Fibroblast of lung (primary cell): Measurements from ENCODE around the gene SLC37A1. TPM values are rescaled to one million over a fixed set of nuclear protein-coding genes. Genes with fewer than 3 reads are reported as not detected.

Experiments
- DNase-seq, 2 donors: peaks; one replicate each; pipeline versions ENCODE4 v3.0.0 to v3.0.0-alpha.2; 2010; ENCODE audit warnings: low read depth in 2 of 2
- H2AFZ ChIP-seq: 2 replicates; pipeline ENCODE4 v1.5.1; 2012; ENCODE audit warnings: low read length, control low read depth, inconsistent platforms
- H3K27ac ChIP-seq: 2 replicates; pipeline ENCODE4 v1.5.1; 2011; ENCODE audit warnings: low read length, control low read depth; ENCODE audit not compliant: insufficient read depth
- H3K27me3 ChIP-seq: 2 replicates; pipeline ENCODE4 v1.5.1; 2011; ENCODE audit warnings: mild to moderate bottlenecking, low read length; ENCODE audit not compliant: control insufficient read depth, insufficient read depth
- H3K36me3 ChIP-seq: 2 replicates; pipeline ENCODE4 v1.5.1; 2011; ENCODE audit warnings: low read length; ENCODE audit not compliant: control insufficient read depth, insufficient read depth
- H3K4me1 ChIP-seq: 2 replicates; pipeline ENCODE4 v1.5.1; 2011; ENCODE audit warnings: low read length; ENCODE audit not compliant: control insufficient read depth, insufficient read depth; ENCODE audit errors: extremely low read depth
- H3K4me2 ChIP-seq: 2 replicates; pipeline ENCODE4 v1.5.1; 2011; ENCODE audit warnings: low read length, control low read depth; ENCODE audit not compliant: insufficient read depth; ENCODE audit errors: extremely low read depth
- H3K4me3 ChIP-seq, 4 experiments: fragments of 200-600 bp in 1 of 4; sonication (generic) in 1 of 4; replicated peaks in 1 of 4; 2 replicates each; pipeline ENCODE4 v1.5.1; 2011 to 2016; ENCODE audit warnings: low read length in 4 of 4, low read depth in 3 of 4, mild to moderate bottlenecking in 3 of 4, control low read depth in 2 of 4, inconsistent platforms in 1 of 4, mixed read lengths in 1 of 4; ENCODE audit not compliant: insufficient read depth in 1 of 4; ENCODE audit errors: control extremely low read depth in 1 of 4
- H3K79me2 ChIP-seq: 2 replicates; pipeline ENCODE4 v1.5.1; 2012; ENCODE audit warnings: mild to moderate bottlenecking, low read length, inconsistent platforms; ENCODE audit not compliant: control insufficient read depth, insufficient read depth
- H3K9ac ChIP-seq: 2 replicates; pipeline ENCODE4 v1.5.1; 2011; ENCODE audit warnings: mild to moderate bottlenecking, low read length, control low read depth; ENCODE audit not compliant: insufficient read depth
- H3K9me3 ChIP-seq: 2 replicates; pipeline ENCODE4 v1.5.1; 2012; ENCODE audit warnings: low read depth, low read length; ENCODE audit not compliant: control insufficient read depth, insufficient read depth
- H4K20me1 ChIP-seq: 2 replicates; pipeline ENCODE4 v1.5.1; 2011; ENCODE audit warnings: low read length; ENCODE audit not compliant: control insufficient read depth, insufficient read depth; ENCODE audit errors: extremely low read depth
- CTCF ChIP-seq, 2 donors: IDR thresholded peaks in 1 of 2; conservative IDR thresholded peaks in 1 of 2; 1 replicate in 1 of 2; 2 replicates in 1 of 2; pipeline ENCODE4 v1.5.1; 2011 to 2012; ENCODE audit warnings: low read length in 2 of 2, control low read depth in 1 of 2, inconsistent platforms in 1 of 2, low read depth in 1 of 2, mild to moderate bottlenecking in 1 of 2
- EZH2 ChIP-seq: IDR thresholded peaks from 2 replicates; pipeline ENCODE4 v1.5.1; 2012; ENCODE audit warnings: low read length, control low read depth, mild to moderate bottlenecking; ENCODE audit errors: missing control alignments
- polyA plus RNA-seq, 2 donors: library from polyadenylated mRNA; depleted of rRNA in 1 of 2; stranded (reverse) in 1 of 2; unstranded in 1 of 2; fragments of >200 nt; gene quantifications; 2 replicates each; pipeline ENCODE4 v1.2.1, GENCODE V29; 2011 to 2012; ENCODE audit warnings: missing spikeins in 1 of 2
- total RNA-seq: library from RNA; depleted of rRNA; stranded (reverse); fragments of >200 nt; gene quantifications from 2 replicates; pipeline ENCODE4 v1.2.1, GENCODE V29; 2014

The SLC37A1 gene
- total and polyA plus RNA-seq, 2 donors (not counting 1 experiment from before 2014, with no cell fraction given) = 0.42 to 6.4 TPM

DNA sequence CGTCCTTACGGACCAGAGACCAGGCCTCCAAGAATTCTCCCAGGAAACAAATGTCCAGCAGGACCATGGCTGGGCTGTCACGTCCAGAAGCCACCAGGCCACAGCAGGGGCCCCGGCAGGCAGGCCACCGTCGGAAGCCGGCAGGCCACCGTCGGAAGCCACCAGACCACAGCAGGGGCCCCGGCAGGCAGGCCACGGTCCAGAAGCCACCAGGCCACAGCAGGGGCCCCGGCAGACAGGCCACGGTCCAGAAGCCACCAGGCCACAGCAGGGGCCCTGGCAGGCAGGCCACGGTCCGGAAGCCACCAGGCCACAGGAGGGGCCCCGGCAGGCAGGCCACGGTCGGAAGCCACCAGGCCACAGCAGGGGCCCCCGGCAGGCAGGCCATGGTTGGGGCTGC lies 72.8 kb downstream of the SLC37A1 start:
- H3K27me3 ChIP-seq = no peaks in the 10 kb centered on the region

GRCh38 chr21:42587036-42587435 lies 73.4 kb downstream of the SLC37A1 start:
- H4K20me1 ChIP-seq = no peaks in the 10 kb centered on the region

More for the DNA sequence above, 72.8 kb downstream of the SLC37A1 start:
- H3K9ac ChIP-seq = no peak overlapping the region
- no peaks in the 10 kb centered on the region for H3K79me2 ChIP-seq
- H3K9me3 ChIP-seq = no peaks in the 10 kb centered on the region
- no peak overlapping the region for H2AFZ ChIP-seq
- no peaks in the 10 kb centered on the region for H3K36me3 ChIP-seq
- no peaks in the 10 kb centered on the region for H3K4me1 ChIP-seq
- H3K27ac ChIP-seq = no peak overlapping the region
- no peak overlapping the region for H3K4me3 ChIP-seq
- H4K20me1 ChIP-seq = no peaks in the 10 kb centered on the region
- DNase-seq = no peak
- TF ChIP-seq CTCF (conservative IDR thresholded peaks at IDR 0.05 in 1 of 2, IDR thresholded peaks at IDR 0.05 in 1 of 2; ENCODE audit: low read depth in 1 of 2, low read length in 2 of 2) = no peak
- no peak for TF ChIP-seq EZH2
- H3K4me2 ChIP-seq = no peak overlapping the region

GRCh38 chr21:42590431-42591131 lies 76.9 kb downstream of the SLC37A1 start:
- H3K36me3 ChIP-seq = no peaks in the 10 kb centered on the region
- H3K4me1 ChIP-seq = no peaks in the 10 kb centered on the region
- no peak overlapping the region for H3K4me3 ChIP-seq
- H3K9me3 ChIP-seq = no peaks in the 10 kb centered on the region
- no peak overlapping the region for H3K9ac ChIP-seq
- H2AFZ ChIP-seq = no peak overlapping the region
- no peak for TF ChIP-seq EZH2
- TF ChIP-seq CTCF (conservative IDR thresholded peaks at IDR 0.05 in 1 of 2, IDR thresholded peaks at IDR 0.05 in 1 of 2; ENCODE audit: low read depth in 1 of 2, low read length in 2 of 2) = no peak
- no peak for DNase-seq
- H3K79me2 ChIP-seq = no peaks in the 10 kb centered on the region
- no peaks in the 10 kb centered on the region for H3K27me3 ChIP-seq
- no peaks in the 10 kb centered on the region for H4K20me1 ChIP-seq
- H3K4me2 ChIP-seq = no peak overlapping the region
- H3K27ac ChIP-seq = no peak overlapping the region

More at GRCh38 chr21:42587036-42587435, 73.4 kb downstream of the SLC37A1 start:
- TF ChIP-seq EZH2 (no peak), CTCF (conservative IDR thresholded peaks at IDR 0.05 in 1 of 2, IDR thresholded peaks at IDR 0.05 in 1 of 2; ENCODE audit: low read depth in 1 of 2, low read length in 2 of 2) (no peak)
- H3K27me3 ChIP-seq = no peaks in the 10 kb centered on the region
- H3K4me1 ChIP-seq = no peaks in the 10 kb centered on the region
- H3K4me3 ChIP-seq = no peak overlapping the region
- H3K9me3 ChIP-seq = no peaks in the 10 kb centered on the region
- H3K9ac ChIP-seq = no peak overlapping the region
- H3K79me2 ChIP-seq = no peaks in the 10 kb centered on the region
- H3K36me3 ChIP-seq = no peaks in the 10 kb centered on the region
- H2AFZ ChIP-seq = no peak overlapping the region
- no peak for DNase-seq
- H3K4me2 ChIP-seq = no peak overlapping the region
- H3K27ac ChIP-seq = no peak overlapping the region
